ENCODE results near the gene AKAP13.

Gene AKAP13

DNA sequence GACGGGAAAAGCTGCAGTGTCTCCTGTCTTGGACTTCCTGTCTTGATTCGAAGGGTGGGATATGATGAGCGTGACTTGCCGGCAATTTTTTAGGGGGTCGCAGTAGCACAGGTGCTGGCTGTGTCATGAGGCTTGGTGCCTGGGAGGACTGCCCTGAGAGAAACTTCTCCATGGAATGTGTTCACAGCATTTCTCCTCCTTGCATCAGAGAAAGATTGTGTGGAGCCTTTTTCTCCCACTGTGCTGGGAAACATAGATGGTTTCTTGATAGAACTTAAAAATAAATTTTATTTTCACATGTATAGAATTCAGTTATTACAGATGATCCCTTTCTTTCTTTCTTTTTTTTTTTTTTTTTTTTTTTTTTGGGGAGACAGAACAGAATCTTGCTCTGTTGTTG is 292.9 kb downstream of the AKAP13 start:
- H3K4me2 ChIP-seq (ENCODE audit: low read depth, low read length, poor library complexity, severe bottlenecking), result no peak overlapping the region
- no peaks in the 10 kb centered on the region for H3K9me2 ChIP-seq (replicated peaks; ENCODE audit: insufficient read depth, low read length)
- H3K27me3 ChIP-seq (ENCODE audit: low read length), result no peaks in the 10 kb centered on the region
- H3K27ac ChIP-seq (ENCODE audit: low read depth, low read length), result no peak overlapping the region
- peaks cover 7% of the 10 kb centered on the region; the same call in 1 of the 2 replicates for H3K79me2 ChIP-seq (ENCODE audit: insufficient read depth, low read length)
- no peaks in the 10 kb centered on the region for H4K20me1 ChIP-seq (ENCODE audit: low read depth, low read length)
- no peak overlapping the region for H2AFZ ChIP-seq (ENCODE audit: low read depth, low read length, severe bottlenecking)
- TF ChIP-seq, protein P1, sequence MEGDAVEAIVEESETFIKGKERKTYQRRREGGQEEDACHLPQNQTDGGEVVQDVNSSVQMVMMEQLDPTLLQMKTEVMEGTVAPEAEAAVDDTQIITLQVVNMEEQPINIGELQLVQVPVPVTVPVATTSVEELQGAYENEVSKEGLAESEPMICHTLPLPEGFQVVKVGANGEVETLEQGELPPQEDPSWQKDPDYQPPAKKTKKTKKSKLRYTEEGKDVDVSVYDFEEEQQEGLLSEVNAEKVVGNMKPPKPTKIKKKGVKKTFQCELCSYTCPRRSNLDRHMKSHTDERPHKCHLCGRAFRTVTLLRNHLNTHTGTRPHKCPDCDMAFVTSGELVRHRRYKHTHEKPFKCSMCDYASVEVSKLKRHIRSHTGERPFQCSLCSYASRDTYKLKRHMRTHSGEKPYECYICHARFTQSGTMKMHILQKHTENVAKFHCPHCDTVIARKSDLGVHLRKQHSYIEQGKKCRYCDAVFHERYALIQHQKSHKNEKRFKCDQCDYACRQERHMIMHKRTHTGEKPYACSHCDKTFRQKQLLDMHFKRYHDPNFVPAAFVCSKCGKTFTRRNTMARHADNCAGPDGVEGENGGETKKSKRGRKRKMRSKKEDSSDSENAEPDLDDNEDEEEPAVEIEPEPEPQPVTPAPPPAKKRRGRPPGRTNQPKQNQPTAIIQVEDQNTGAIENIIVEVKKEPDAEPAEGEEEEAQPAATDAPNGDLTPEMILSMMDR (IDR thresholded peaks at IDR 0.05; ENCODE audit: insufficient read depth, low read length, poor library complexity, severe bottlenecking), result no peak
- TF ChIP-seq EZH2phosphoT487 (conservative IDR thresholded peaks at IDR 0.05; ENCODE audit: low read length), result no peak
- peaks cover 56% of the 10 kb centered on the region for H3K36me3 ChIP-seq (ENCODE audit: low read length)
- no peak overlapping the region for H3K9ac ChIP-seq (ENCODE audit: low read length)
- peaks cover 11% of the 10 kb centered on the region; the same call in 1 of the 2 replicates for H3F3A ChIP-seq (ENCODE audit: insufficient read depth)
- H3K9me3 ChIP-seq (ENCODE audit: insufficient read depth, low read length), result no peaks in the 10 kb centered on the region
- no peak overlapping the region for H3K4me3 ChIP-seq (ENCODE audit: insufficient read depth, low read length, poor library complexity, severe bottlenecking)

DNA sequence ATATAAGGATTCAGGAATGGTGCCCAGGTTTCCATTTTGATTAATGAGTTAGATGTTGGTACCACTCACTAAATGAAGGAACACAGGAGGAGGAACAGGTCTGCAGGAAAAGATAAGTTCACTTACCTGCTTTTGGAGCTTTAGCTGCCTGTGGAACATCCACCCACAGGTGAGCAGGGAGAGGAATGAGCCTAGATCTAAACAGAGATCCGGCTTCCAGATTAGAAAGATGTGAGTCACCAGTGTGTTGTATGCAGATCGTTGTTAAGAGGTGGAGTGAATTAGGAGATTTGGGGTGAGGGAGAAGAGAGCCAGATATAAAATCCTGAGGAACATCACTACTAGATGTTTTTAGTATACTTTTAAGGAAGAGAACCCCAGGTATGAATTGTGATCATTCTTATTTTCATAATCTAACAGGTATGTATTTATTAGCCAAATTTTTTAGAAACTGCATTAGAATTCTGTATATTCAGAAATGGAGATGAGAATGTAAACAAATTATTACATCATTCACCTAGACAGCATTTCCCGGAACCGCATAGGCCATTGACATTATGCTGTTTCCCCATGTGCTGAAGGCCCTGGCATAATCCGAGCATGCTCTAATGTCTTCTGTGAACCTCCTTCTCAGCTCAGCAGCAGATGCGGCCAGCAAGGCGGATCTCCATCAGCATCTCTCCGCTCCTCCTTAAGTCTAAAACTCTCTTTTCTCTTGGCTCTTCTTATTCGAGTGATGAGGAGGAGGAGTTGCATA is 296.1 kb downstream of the AKAP13 start:
- no peaks in the 10 kb centered on the region for H3K9me2 ChIP-seq (replicated peaks; ENCODE audit: insufficient read depth, low read length)
- no peaks in the 10 kb centered on the region for H3K9me3 ChIP-seq (ENCODE audit: insufficient read depth, low read length)
- H3K4me3 ChIP-seq (ENCODE audit: insufficient read depth, low read length, poor library complexity, severe bottlenecking), result no peak overlapping the region
- H3K9ac ChIP-seq (ENCODE audit: low read length), result no peak overlapping the region
- H3K4me2 ChIP-seq (ENCODE audit: low read depth, low read length, poor library complexity, severe bottlenecking), result no peak overlapping the region
- no peaks in the 10 kb centered on the region for H4K20me1 ChIP-seq (ENCODE audit: low read depth, low read length)
- H3F3A ChIP-seq (ENCODE audit: insufficient read depth), result peaks cover 27% of the 10 kb centered on the region
- no peaks in the 10 kb centered on the region for H3K27me3 ChIP-seq (ENCODE audit: low read length)
- H2AFZ ChIP-seq (ENCODE audit: low read depth, low read length, severe bottlenecking), result no peak overlapping the region
- H3K79me2 ChIP-seq (ENCODE audit: insufficient read depth, low read length), result peaks cover 7% of the 10 kb centered on the region; the same call in 1 of the 2 replicates
- peaks cover 40% of the 10 kb centered on the region for H3K36me3 ChIP-seq (ENCODE audit: low read length)
- TF ChIP-seq, protein P1 (IDR thresholded peaks at IDR 0.05; ENCODE audit: insufficient read depth, low read length, poor library complexity, severe bottlenecking), result no peak
- TF ChIP-seq EZH2phosphoT487 (conservative IDR thresholded peaks at IDR 0.05; ENCODE audit: low read length), result no peak
- H3K27ac ChIP-seq (ENCODE audit: low read depth, low read length), result no peak overlapping the region

DNA sequence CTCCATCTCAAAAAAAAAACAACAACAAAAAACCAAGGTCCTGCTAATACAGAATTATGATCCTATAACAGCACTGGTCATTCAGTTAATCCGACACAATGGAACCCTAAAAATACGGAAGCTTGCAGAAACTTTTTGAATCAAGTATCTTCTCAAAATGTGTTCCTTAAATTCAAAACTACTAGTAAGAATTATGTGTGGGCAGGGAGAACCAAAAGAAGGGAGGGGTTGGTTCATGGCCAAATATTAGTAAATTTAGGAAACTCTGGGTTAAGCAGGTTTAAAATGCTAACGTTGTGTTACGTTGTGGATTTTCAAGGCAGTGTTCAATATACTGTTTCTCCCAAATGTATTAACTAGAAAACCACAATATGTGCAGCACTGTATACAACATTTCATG is 298.8 kb downstream of the AKAP13 start:
- 0 out of 2 replicates have a peak, but pooled peaks cover 3% of the 10 kb centered on the region for H3K79me2 ChIP-seq (ENCODE audit: insufficient read depth, low read length)
- no peaks in the 10 kb centered on the region for H3K9me2 ChIP-seq (replicated peaks; ENCODE audit: insufficient read depth, low read length)
- no peak overlapping the region for H2AFZ ChIP-seq (ENCODE audit: low read depth, low read length, severe bottlenecking)
- H3K4me3 ChIP-seq (ENCODE audit: insufficient read depth, low read length, poor library complexity, severe bottlenecking), result no peak overlapping the region
- peaks cover 26% of the 10 kb centered on the region for H3K36me3 ChIP-seq (ENCODE audit: low read length)
- H3K9ac ChIP-seq (ENCODE audit: low read length), result no peak overlapping the region
- peaks cover 51% of the 10 kb centered on the region for H3F3A ChIP-seq (ENCODE audit: insufficient read depth)
- no peaks in the 10 kb centered on the region for H4K20me1 ChIP-seq (ENCODE audit: low read depth, low read length)
- TF ChIP-seq EZH2phosphoT487 (conservative IDR thresholded peaks at IDR 0.05; ENCODE audit: low read length), result no peak
- TF ChIP-seq, protein P1 (IDR thresholded peaks at IDR 0.05; ENCODE audit: insufficient read depth, low read length, poor library complexity, severe bottlenecking), result no peak
- H3K27ac ChIP-seq (ENCODE audit: low read depth, low read length), result no peak overlapping the region
- H3K4me2 ChIP-seq (ENCODE audit: low read depth, low read length, poor library complexity, severe bottlenecking), result no peak overlapping the region
- no peaks in the 10 kb centered on the region for H3K27me3 ChIP-seq (ENCODE audit: low read length)
- no peaks in the 10 kb centered on the region for H3K9me3 ChIP-seq (ENCODE audit: insufficient read depth, low read length)

Data from SU-DHL-6 (cell line).